SU-DHL-6 (cell line): ENCODE results near the gene JPH4.

Experiments used
- H2AFZ ChIP-seq: fragments of 200-600 bp; sonication (generic); 2 replicates; pipeline ENCODE4 v1.6.1; 2014; ENCODE audit warnings: low read depth, mild to moderate bottlenecking, moderate library complexity, mixed read lengths, antibody characterized with exemption, low read length; ENCODE audit not compliant: severe bottlenecking
- H3F3A ChIP-seq: fragments of 200-600 bp; shearing (Covaris generic); 2 replicates; pipeline ENCODE4 v1.6.0; 2016; ENCODE audit warnings: antibody characterized with exemption, mild to moderate bottlenecking; ENCODE audit not compliant: insufficient read depth
- H3K27ac ChIP-seq: fragments of 200-600 bp; sonication (generic); 2 replicates; pipeline ENCODE4 v1.5.1; 2016; ENCODE audit warnings: low read depth, mild to moderate bottlenecking, low read length, moderate library complexity, mixed read lengths
- H3K27me3 ChIP-seq: fragments of 200-600 bp; sonication (generic), shearing (Covaris generic); 2 replicates; pipeline ENCODE4 v1.6.0; 2014; ENCODE audit warnings: mild to moderate bottlenecking, low read length
- H3K36me3 ChIP-seq: fragments of 200-600 bp; sonication (generic); 2 replicates; pipeline ENCODE4 v1.6.1; 2014; ENCODE audit warnings: mild to moderate bottlenecking, low read length, mixed read lengths
- H3K4me2 ChIP-seq: fragments of 300-600, 200-600 bp; shearing (Covaris generic), sonication (generic); 2 replicates; pipeline ENCODE4 v1.6.0; 2014; ENCODE audit warnings: low read length, low read depth, mild to moderate bottlenecking; ENCODE audit not compliant: poor library complexity, severe bottlenecking
- H3K4me3 ChIP-seq: fragments of 200-600 bp; sonication (generic); 2 replicates; pipeline ENCODE4 v1.5.1; 2014; ENCODE audit warnings: antibody characterized with exemption, low read length, mild to moderate bottlenecking, mixed read lengths; ENCODE audit not compliant: insufficient read depth, poor library complexity, severe bottlenecking
- H3K79me2 ChIP-seq: fragments of 200-600 bp; sonication (generic); 2 replicates; pipeline ENCODE4 v1.6.1; 2014; ENCODE audit warnings: mild to moderate bottlenecking, low read length, moderate library complexity; ENCODE audit not compliant: insufficient read depth
- H3K9ac ChIP-seq: fragments of 200-600 bp; sonication (generic); 2 replicates; pipeline ENCODE4 v1.7.0; 2014; ENCODE audit warnings: mild to moderate bottlenecking, low read length
- H3K9me2 ChIP-seq: fragments of 200-600 bp; sonication (generic); replicated peaks from 2 replicates; pipeline ENCODE4 v1.6.1; 2014; ENCODE audit warnings: low read length; ENCODE audit not compliant: insufficient read depth
- H3K9me3 ChIP-seq: fragments of 200-600 bp; sonication (generic); 2 replicates; pipeline ENCODE4 v1.6.1; 2014; ENCODE audit warnings: low read length, mixed read lengths; ENCODE audit not compliant: insufficient read depth
- H4K20me1 ChIP-seq: fragments of 200-600 bp; sonication (generic); 2 replicates; pipeline ENCODE4 v1.6.1; 2014; ENCODE audit warnings: low read depth, mild to moderate bottlenecking, antibody characterized with exemption, low read length, moderate library complexity, mixed read lengths
- CTCF ChIP-seq: fragments of 200-600 bp; sonication (generic); IDR thresholded peaks from one replicate; pipeline ENCODE4 v1.5.1; 2017; ENCODE audit warnings: antibody characterized with exemption, mild to moderate bottlenecking, low read length, moderate library complexity; ENCODE audit not compliant: insufficient read depth, poor library complexity, severe bottlenecking
- EZH2phosphoT487 ChIP-seq: fragments of 200-600 bp; sonication (generic), shearing (Covaris generic); conservative IDR thresholded peaks from 2 replicates; pipeline ENCODE4 v1.6.1; 2018; ENCODE audit warnings: mild to moderate bottlenecking, antibody characterized with exemption, low read length, moderate library complexity, mixed read lengths

Gene JPH4

GRCh38 chr14:23578560-23579310 lies at the start of gene JPH4:
Gene JPH4, minus strand, starts transcription at chr14:23578790. Its CDS starts 1,337 bp downstream, at chr14:23577453.
- Histone ChIP-seq H3K9me3 (no peaks in the 10 kb centered on the region), H3K36me3 (no peaks in the 10 kb centered on the region), H3K9ac (no peak within 1 kb of the TSS), H3K4me2 (no peak within 1 kb of the TSS), H3K9me2 (no peaks in the 10 kb centered on the region), H3K79me2 (no peaks in the 10 kb centered on the region), H3K4me3 (no peak within 1 kb of the TSS), H2AFZ (no peak within 1 kb of the TSS), H4K20me1 (no peaks in the 10 kb centered on the region), H3K27me3 (no peaks in the 10 kb centered on the region), H3K27ac (no peak within 1 kb of the TSS), H3F3A (no peaks in the 10 kb centered on the region)
- TF ChIP-seq EZH2phosphoT487 (no peak), CTCF (no peak)

- Histone ChIP-seq H3K9me3 (peaks cover 23% of the 10 kb centered on the region; the same call in 1 of the 2 replicates), H3K27ac (no peak overlapping the region), H3K9ac (no peak overlapping the region), H3F3A (no peaks in the 10 kb centered on the region), H3K4me2 (no peak overlapping the region), H3K4me3 (no peak overlapping the region), H3K79me2 (no peaks in the 10 kb centered on the region), H3K9me2 (no peaks in the 10 kb centered on the region), H2AFZ (no peak overlapping the region), H3K36me3 (no peaks in the 10 kb centered on the region), H4K20me1 (no peaks in the 10 kb centered on the region), H3K27me3 (no peaks in the 10 kb centered on the region)
- TF ChIP-seq EZH2phosphoT487 (no peak), CTCF (no peak)
Observed at GRCh38 chr14:23627961-23628360, 49.4 kb upstream of the JPH4 start.

GRCh38 chr14:23626946-23627345 lies 48.4 kb upstream of the JPH4 start:
- Histone ChIP-seq H3K4me3 (no peak overlapping the region), H3K27me3 (no peaks in the 10 kb centered on the region), H2AFZ (no peak overlapping the region), H3K36me3 (no peaks in the 10 kb centered on the region), H4K20me1 (no peaks in the 10 kb centered on the region), H3F3A (no peaks in the 10 kb centered on the region), H3K4me2 (no peak overlapping the region), H3K9me2 (no peaks in the 10 kb centered on the region), H3K27ac (no peak overlapping the region), H3K9ac (no peak overlapping the region), H3K9me3 (peaks cover 23% of the 10 kb centered on the region; the same call in 1 of the 2 replicates), H3K79me2 (no peaks in the 10 kb centered on the region)
- TF ChIP-seq EZH2phosphoT487 (no peak), CTCF (no peak)
